ENCODE results near the gene PLCB4. TPM values are rescaled to one million over a fixed set of nuclear protein-coding genes. Genes with fewer than 3 reads are reported as not detected.

Gene PLCB4
- total RNA-seq, 4 donors from 2014 or later, result 4.4 to 11.5 (median 8.7) TPM

GRCh38 chr20:9454791-9455190, 385.9 kb downstream of the PLCB4 start:
- no peak for TF ChIP-seq CTCF (IDR thresholded peaks at IDR 0.05; ENCODE audit: low read depth)

- no peak for TF ChIP-seq CTCF (IDR thresholded peaks at IDR 0.05; ENCODE audit: low read depth)
Measured at GRCh38 chr20:9457136-9457535, 388.2 kb downstream of the PLCB4 start.

- TF ChIP-seq CTCF (IDR thresholded peaks at IDR 0.05; ENCODE audit: low read depth), result no peak
Measured at GRCh38 chr20:9458138-9458796, 389.4 kb downstream of the PLCB4 start.

- TF ChIP-seq CTCF (IDR thresholded peaks at IDR 0.05; ENCODE audit: low read depth), result no peak
Measured at GRCh38 chr20:9460518-9460917, 391.6 kb downstream of the PLCB4 start.

- TF ChIP-seq CTCF (IDR thresholded peaks at IDR 0.05; ENCODE audit: low read depth), result no peak
Measured at GRCh38 chr20:9467995-9468394, 399.1 kb downstream of the PLCB4 start.

- TF ChIP-seq CTCF (IDR thresholded peaks at IDR 0.05; ENCODE audit: low read depth), result no peak
Measured at GRCh38 chr20:9474835-9475415, 406.0 kb downstream of the PLCB4 start.

- no peak for TF ChIP-seq CTCF (IDR thresholded peaks at IDR 0.05; ENCODE audit: low read depth)
Measured at GRCh38 chr20:9475456-9475855, 406.6 kb downstream of the PLCB4 start.
